Measurements from ENCODE around the gene RAB7A.

The RAB7A gene

GRCh38 chr3:128784232-128784631 lies 58.2 kb downstream of the RAB7A start:
- peaks cover 12% of the 10 kb centered on the region for H3K36me3 Mint-ChIP-seq
- H3K27me3 Mint-ChIP-seq, result no peaks in the 10 kb centered on the region
- no peaks in the 10 kb centered on the region for H3K9me3 Mint-ChIP-seq (ENCODE audit: low read depth)
- H3K4me3 Mint-ChIP-seq, result peak overlapping the region; percentile 22
- H3K27ac Mint-ChIP-seq, result peak overlapping the region; percentile 100
- H3K4me1 Mint-ChIP-seq (ENCODE audit: low read depth), result peaks cover 90% of the 10 kb centered on the region

DNA sequence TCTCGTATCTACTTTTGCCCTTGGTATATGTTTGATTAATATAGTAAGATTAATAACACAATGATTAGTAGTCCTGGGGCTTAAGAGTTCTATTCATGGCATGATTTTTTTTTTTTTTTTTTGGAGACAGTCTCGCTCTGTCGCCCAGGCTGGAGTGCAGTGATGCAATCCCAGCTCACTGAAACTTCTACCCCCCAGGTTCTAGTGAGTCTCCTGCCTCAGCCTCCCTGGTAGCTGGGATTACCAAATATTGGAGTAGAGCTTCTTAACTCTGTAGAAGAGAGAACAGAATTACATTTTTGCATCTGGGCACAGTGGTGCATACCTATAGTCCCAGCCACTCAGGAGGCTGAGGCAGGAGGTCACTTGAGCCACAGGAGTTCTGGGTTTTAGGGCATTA lies 58.9 kb downstream of the RAB7A start:
- Mint-ChIP-seq H3K4me3 (peak overlapping the region; percentile 22), H3K36me3 (peaks cover 12% of the 10 kb centered on the region), H3K9me3 (ENCODE audit: low read depth) (no peaks in the 10 kb centered on the region), H3K27me3 (no peaks in the 10 kb centered on the region), H3K27ac (peak overlapping the region; percentile 100), H3K4me1 (ENCODE audit: low read depth) (peaks cover 89% of the 10 kb centered on the region)

DNA sequence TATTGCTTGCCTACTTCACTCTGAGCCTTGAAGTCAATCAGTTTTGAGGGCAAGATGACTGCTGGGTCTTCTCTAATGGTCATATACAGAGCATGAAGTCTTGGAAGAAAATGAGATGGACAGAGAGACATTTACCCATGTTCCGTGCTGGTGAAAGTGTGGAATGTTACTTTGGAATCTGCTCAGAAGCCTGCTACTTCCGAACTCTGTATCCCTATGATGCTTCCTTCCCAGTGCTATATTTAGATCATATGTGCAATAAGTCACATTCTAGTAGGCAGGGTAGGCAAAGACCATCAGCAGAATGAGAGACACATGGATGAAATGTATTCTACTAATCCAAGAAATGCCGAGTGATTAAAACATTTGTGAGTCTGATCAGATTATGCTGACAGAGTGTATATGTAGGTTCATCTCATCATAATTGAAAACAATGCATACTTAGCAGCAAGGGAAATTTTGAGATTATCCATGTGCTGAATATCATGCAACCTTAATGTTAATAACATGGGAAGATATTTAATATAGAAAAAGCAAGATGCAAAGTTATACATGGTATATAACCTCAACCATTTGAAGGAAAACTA lies 60.5 kb downstream of the RAB7A start:
- Mint-ChIP-seq H3K36me3 (peaks cover 14% of the 10 kb centered on the region), H3K9me3 (ENCODE audit: low read depth) (no peaks in the 10 kb centered on the region), H3K4me1 (ENCODE audit: low read depth) (peaks cover 90% of the 10 kb centered on the region), H3K4me3 (peak overlapping the region; percentile 90), H3K27me3 (no peaks in the 10 kb centered on the region), H3K27ac (peak overlapping the region; percentile 100)

DNA sequence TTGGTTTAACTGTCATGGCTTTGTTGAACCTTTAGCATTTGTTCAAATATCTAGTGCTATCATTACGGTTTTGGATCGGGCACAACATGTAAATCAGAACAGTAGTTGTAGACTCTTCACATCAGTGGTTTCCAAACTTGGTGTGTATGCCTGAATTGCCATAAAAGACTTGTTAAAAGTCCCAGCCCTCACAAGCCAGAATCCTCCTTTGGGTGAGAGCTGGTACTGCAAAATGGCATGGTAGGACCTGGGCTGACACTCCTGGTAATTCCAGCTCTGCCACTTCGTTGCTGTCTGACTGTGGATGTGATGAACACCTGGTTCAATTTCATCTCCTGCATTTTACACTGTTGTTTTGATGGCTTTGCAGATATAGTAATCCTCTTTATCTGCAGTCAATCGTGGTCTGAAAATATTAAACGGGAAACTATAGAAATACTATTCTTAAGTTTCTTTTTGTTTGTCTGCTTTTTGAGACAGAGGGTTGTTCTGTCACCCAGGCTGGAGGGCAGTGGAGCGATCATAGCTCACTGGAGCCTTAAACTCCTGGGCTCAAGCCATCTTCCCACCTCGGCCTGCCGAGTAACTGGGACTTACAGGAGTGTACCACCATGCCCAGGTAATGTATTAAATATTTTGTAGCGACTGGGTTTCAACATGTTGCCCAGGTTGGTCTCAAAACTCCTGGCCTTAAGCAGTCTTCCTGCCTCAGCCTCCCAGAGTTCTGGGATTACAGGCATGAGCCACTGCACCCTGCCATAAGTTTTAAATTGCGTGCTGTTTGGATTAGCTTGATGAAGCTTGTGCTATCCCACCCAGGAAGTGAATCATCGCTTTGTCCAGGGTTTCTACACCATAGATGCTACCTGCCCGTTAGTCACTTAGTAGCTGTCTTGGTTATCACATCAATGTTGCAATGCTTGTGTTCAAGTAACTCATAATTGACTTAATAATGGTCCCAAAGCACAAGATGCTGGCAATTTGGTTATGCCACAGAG lies 61.6 kb downstream of the RAB7A start:
- Mint-ChIP-seq H3K4me3 (peak overlapping the region; percentile 90), H3K27ac (peak overlapping the region; percentile 100), H3K4me1 (ENCODE audit: low read depth) (peaks cover 91% of the 10 kb centered on the region), H3K9me3 (ENCODE audit: low read depth) (no peaks in the 10 kb centered on the region), H3K27me3 (no peaks in the 10 kb centered on the region), H3K36me3 (peaks cover 14% of the 10 kb centered on the region)

DNA sequence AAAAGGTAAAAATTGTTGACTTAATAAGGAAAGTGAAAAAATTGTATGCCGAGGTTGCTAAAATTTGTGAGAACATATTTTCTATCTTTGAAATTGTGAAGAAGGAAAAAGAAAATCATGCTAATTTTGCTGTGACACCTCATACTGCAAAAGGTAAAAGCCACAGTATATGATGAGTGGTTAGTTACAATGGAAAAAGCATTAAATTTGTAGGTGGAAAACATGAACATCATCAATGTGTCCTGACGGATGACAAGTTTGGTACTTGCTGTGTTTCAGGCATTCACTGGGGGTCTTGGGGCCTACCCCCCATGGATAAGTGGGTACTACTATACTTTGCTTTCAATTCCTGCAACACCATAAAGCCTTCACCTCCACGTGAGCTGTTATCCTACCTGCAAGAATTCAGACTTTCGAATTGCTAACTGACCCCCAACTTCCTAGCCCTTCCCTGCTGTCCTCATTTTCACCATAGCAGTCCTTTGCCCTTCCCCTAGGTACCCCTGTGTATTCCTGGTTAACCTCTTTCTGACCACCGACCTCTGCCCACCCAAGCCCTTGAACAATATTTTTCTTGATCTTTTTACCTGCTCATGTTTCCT lies 62.4 kb downstream of the RAB7A start:
- Mint-ChIP-seq H3K9me3 (ENCODE audit: low read depth) (no peaks in the 10 kb centered on the region), H3K27me3 (no peaks in the 10 kb centered on the region), H3K4me1 (ENCODE audit: low read depth) (peaks cover 87% of the 10 kb centered on the region), H3K36me3 (peaks cover 14% of the 10 kb centered on the region), H3K27ac (peak overlapping the region; percentile 100), H3K4me3 (peak overlapping the region; percentile 90)

GRCh38 chr3:128794067-128794768 lies 68.2 kb downstream of the RAB7A start:
- Mint-ChIP-seq H3K27me3 (no peaks in the 10 kb centered on the region), H3K27ac (peak overlapping the region; percentile 94), H3K4me3 (peak overlapping the region; percentile 66), H3K9me3 (ENCODE audit: low read depth) (no peaks in the 10 kb centered on the region), H3K36me3 (peaks cover 26% of the 10 kb centered on the region), H3K4me1 (ENCODE audit: low read depth) (peaks cover 82% of the 10 kb centered on the region)

GRCh38 chr3:128794770-128795649 lies 69.0 kb downstream of the RAB7A start:
- Mint-ChIP-seq H3K4me3 (peak overlapping the region; percentile 66), H3K9me3 (ENCODE audit: low read depth) (no peaks in the 10 kb centered on the region), H3K27ac (peak overlapping the region; percentile 94), H3K27me3 (no peaks in the 10 kb centered on the region), H3K4me1 (ENCODE audit: low read depth) (peaks cover 83% of the 10 kb centered on the region), H3K36me3 (peaks cover 30% of the 10 kb centered on the region)

DNA sequence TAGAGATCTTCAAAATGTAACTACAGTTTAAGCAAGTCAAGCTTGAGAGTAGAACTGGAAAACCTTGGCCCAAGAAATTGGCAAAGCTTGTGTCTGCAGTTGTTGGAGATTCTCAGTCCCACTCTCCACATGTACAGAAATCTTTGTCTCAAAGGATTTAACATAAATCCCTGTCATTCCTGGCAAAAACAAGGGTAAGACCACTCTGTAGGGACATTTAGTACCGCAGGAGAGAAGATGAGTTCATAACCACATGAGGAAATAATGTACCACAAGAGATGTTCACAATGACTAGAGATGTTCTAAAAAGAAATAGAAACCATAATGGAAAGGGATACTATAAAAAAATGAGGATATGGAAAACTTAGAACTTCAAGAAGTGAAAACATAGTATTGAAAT lies 73.7 kb downstream of the RAB7A start:
- H3K9me3 Mint-ChIP-seq (ENCODE audit: low read depth), result no peaks in the 10 kb centered on the region
- H3K36me3 Mint-ChIP-seq, result peaks cover 35% of the 10 kb centered on the region
- no peaks in the 10 kb centered on the region for H3K27me3 Mint-ChIP-seq
- H3K27ac Mint-ChIP-seq, result peak overlapping the region; percentile 98
- H3K4me3 Mint-ChIP-seq, result peak overlapping the region; percentile 84
- peaks cover 82% of the 10 kb centered on the region for H3K4me1 Mint-ChIP-seq (ENCODE audit: low read depth)

GRCh38 chr3:128800241-128801187 lies 74.5 kb downstream of the RAB7A start:
- peak overlapping the region; percentile 84 for H3K4me3 Mint-ChIP-seq
- no peaks in the 10 kb centered on the region for H3K9me3 Mint-ChIP-seq (ENCODE audit: low read depth)
- H3K27ac Mint-ChIP-seq, result peak overlapping the region; percentile 98
- H3K36me3 Mint-ChIP-seq, result peaks cover 33% of the 10 kb centered on the region
- H3K27me3 Mint-ChIP-seq, result no peaks in the 10 kb centered on the region
- peaks cover 82% of the 10 kb centered on the region for H3K4me1 Mint-ChIP-seq (ENCODE audit: low read depth)

DNA sequence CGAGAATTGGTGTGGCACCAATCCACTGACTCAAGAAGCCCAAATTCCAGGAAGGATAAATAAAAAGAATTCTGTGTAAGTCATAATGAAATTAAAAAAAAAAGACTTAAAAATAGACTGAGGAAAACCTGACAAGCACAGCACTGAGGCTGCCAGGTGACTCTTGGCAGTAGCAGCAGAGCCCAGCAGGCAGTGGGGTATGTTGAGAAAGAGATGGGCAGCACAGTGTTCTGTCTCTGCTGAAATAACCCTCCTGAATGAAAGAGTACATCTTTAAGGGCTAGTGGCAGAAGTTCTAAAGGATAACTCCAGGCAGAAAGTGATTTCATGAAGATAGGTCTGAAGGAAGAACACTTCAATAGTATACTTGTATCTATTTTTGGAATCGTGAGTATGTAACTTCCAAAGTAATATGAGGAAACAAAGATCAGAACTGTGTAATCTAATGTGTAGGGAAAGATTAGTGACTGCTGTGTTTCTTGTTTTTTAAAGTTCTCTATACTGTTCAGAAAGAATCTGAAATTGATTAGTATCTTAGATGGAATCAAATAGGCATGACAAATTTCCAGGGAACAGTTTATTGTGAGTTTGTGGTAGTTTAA lies 75.9 kb downstream of the RAB7A start:
- H3K9me3 Mint-ChIP-seq (ENCODE audit: low read depth), result no peaks in the 10 kb centered on the region
- H3K27ac Mint-ChIP-seq, result peak overlapping the region; percentile 98
- peaks cover 92% of the 10 kb centered on the region for H3K4me1 Mint-ChIP-seq (ENCODE audit: low read depth)
- no peaks in the 10 kb centered on the region for H3K27me3 Mint-ChIP-seq
- peaks cover 39% of the 10 kb centered on the region for H3K36me3 Mint-ChIP-seq
- H3K4me3 Mint-ChIP-seq, result peak overlapping the region; percentile 84

GRCh38 chr3:128803307-128803706 lies 77.3 kb downstream of the RAB7A start:
- Mint-ChIP-seq H3K27me3 (no peaks in the 10 kb centered on the region), H3K4me1 (ENCODE audit: low read depth) (peaks cover 85% of the 10 kb centered on the region), H3K36me3 (peaks cover 37% of the 10 kb centered on the region), H3K9me3 (ENCODE audit: low read depth) (no peaks in the 10 kb centered on the region), H3K27ac (peak overlapping the region; percentile 94), H3K4me3 (peak overlapping the region; percentile 78)

DNA sequence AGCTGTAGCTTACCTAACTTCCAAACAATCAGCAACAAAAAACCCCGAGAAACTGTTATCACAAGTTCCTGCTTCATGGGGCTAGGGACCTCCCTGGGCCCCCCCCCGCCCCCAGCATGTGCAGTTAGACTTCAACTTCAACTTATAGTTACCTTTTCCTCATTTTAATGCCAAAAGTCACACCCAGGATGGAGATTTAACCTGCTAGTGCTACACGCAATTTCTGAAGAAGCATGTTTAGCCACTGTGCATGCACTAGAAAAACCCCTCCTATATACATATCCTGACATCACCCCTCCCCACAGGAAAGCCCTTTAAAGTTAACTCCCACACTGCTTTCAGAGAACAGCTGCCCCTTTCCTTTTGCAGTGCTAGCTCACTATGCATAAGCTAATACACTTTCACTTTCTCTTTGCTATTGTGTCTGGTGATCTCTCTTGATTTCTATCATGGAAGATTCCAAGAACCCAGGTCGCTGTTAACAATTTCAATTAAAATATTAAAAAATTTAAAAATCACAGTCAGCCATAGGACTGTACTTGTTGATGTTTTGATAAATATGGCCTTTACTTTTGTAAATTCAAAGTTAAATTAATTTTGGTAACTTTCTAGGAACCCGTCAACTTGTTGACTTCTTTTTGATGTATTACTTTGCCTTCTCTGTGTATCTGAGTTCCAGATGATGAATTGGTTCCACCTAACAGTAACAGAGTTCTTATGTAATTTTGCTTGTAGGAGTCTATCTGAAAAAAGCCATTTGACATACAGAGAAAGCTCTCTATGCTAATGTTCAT lies 78.2 kb downstream of the RAB7A start:
- H3K27ac Mint-ChIP-seq, result peak overlapping the region; percentile 94
- H3K27me3 Mint-ChIP-seq, result no peaks in the 10 kb centered on the region
- no peaks in the 10 kb centered on the region for H3K9me3 Mint-ChIP-seq (ENCODE audit: low read depth)
- peak overlapping the region; percentile 78 for H3K4me3 Mint-ChIP-seq
- H3K4me1 Mint-ChIP-seq (ENCODE audit: low read depth), result peaks cover 86% of the 10 kb centered on the region
- peaks cover 36% of the 10 kb centered on the region for H3K36me3 Mint-ChIP-seq
